Iris pigment epithelial cell (primary cell): Measurements from ENCODE around the gene TCEAL1.

Source experiments
- DNase-seq: peaks from one replicate; pipeline ENCODE4 v3.0.0-alpha.2; 2011; ENCODE audit warnings: low read depth

The TCEAL1 gene

GRCh38 chrX:103678199-103678993, 49.6 kb downstream of the TCEAL1 start:
- peak; percentile 57 for DNase-seq
